ENCODE data around the gene SRR.

- TF ChIP-seq GATA2 (IDR thresholded peaks at IDR 0.05; ENCODE audit: low read depth, low read length) (no peak), GATA3 (IDR thresholded peaks at IDR 0.05; ENCODE audit: low read depth, low read length) (no peak)
Observed at GRCh38 chr17:2323629-2324314, 20.0 kb downstream of the SRR start.

Measured in SH-SY5Y (cell line).